GM18499 (cell line): ENCODE measurements around the gene ZNF574.

Source experiments
- ATAC-seq: cut with Tn5 transposase; IDR thresholded peaks from one replicate; pipeline ENCODE4 v1.9.1; 2021; ENCODE audit warnings: moderate number of reproducible peaks; ENCODE audit not compliant: insufficient read depth, unreplicated experiment

The ZNF574 gene

DNA sequence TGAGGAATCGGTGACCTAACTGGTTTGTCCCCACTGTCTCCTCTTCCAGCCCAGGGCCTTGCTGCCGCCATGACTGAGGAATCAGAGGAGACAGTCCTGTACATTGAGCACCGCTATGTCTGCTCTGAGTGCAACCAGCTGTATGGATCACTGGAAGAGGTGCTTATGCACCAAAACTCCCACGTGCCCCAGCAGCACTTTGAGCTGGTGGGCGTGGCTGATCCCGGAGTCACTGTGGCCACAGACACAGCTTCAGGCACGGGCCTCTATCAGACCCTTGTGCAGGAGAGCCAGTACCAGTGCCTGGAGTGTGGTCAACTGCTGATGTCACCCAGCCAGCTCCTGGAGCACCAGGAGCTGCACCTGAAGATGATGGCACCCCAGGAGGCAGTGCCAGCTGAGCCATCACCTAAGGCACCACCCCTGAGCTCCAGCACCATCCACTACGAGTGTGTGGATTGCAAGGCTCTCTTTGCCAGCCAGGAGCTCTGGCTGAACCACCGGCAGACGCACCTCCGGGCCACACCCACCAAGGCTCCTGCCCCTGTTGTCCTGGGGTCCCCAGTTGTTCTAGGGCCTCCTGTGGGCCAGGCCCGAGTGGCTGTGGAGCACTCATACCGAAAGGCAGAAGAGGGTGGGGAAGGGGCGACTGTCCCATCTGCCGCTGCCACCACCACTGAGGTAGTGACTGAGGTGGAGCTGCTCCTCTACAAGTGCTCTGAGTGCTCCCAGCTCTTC is 2.7 kb downstream of the ZNF574 start:
- no peak for ATAC-seq

DNA sequence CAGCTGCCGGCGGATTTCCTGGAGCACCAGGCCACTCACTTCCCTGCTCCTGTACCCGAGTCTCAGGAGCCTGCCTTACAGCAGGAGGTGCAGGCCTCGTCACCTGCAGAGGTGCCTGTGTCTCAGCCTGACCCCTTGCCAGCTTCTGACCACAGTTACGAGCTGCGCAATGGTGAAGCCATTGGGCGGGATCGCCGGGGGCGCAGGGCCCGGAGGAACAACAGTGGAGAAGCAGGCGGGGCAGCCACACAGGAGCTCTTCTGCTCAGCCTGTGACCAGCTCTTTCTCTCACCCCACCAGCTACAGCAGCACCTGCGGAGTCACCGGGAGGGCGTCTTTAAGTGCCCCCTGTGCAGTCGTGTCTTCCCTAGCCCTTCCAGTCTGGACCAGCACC is 3.3 kb downstream of the ZNF574 start:
- no peak for ATAC-seq

DNA sequence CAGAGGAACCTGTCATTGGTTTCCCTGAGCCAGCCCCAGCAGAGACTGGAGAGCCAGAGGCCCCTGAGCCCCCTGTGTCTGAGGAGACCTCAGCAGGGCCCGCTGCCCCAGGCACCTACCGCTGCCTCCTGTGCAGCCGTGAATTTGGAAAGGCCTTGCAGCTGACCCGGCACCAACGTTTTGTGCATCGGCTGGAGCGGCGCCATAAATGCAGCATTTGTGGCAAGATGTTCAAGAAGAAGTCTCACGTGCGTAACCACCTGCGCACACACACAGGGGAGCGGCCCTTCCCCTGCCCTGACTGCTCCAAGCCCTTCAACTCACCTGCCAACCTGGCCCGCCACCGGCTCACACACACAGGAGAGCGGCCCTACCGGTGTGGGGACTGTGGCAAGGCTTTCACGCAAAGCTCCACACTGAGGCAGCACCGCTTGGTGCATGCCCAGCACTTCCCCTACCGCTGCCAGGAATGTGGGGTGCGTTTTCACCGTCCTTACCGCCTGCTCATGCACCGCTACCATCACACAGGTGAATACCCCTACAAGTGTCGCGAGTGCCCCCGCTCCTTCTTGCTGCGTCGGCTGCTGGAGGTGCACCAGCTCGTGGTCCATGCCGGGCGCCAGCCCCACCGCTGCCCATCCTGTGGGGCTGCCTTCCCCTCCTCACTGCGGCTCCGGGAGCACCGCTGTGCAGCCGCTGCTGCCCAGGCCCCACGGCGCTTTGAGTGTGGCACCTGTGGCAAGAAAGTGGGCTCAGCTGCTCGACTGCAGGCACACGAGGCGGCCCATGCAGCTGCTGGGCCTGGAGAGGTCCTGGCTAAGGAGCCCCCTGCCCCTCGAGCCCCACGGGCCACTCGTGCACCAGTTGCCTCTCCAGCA is 4.2 kb downstream of the ZNF574 start:
- ATAC-seq = no peak

DNA sequence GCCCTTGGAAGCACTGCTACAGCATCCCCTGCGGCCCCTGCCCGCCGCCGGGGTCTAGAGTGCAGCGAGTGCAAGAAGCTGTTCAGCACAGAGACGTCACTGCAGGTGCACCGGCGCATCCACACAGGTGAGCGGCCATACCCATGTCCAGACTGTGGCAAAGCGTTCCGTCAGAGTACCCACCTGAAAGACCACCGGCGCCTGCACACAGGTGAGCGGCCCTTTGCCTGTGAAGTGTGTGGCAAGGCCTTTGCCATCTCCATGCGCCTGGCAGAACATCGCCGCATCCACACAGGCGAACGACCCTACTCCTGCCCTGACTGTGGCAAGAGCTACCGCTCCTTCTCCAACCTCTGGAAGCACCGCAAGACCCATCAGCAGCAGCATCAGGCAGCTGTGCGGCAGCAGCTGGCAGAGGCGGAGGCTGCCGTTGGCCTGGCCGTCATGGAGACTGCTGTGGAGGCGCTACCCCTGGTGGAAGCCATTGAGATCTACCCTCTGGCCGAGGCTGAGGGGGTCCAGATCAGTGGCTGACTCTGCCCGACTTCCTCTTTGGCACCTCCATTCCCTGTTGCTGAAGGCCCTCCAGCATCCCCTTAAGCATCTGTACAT is 4.9 kb downstream of the ZNF574 start:
- ATAC-seq = no peak

DNA sequence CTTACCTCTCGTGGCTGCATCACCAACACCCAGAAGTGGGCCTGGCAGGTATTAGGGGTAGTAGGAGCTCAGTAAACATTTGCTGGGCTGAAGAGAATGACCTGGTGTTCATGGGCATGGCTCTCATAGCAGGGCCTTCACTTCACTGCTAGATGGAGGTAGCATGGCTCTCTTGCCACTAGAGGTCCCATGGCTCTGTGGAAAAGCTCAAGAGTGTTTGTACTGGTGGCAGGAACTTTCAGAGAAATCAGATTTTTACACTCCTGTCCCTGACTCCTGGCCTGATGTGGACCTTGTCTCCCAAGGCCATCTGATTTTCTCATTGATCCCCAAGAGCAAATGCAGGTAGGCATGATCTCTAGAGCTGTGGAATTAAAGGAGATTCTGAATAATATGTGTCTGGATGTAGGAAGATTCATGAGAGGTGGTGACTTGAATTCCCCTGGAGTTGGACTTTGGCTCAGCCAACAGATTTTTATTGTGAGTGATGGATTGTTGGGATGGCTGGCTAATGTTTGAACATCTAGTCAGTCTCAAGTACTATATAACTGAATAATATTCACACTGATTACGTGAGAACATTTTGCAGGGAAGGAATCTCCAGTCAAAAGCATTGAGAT is 5.7 kb downstream of the ZNF574 start:
- no peak for ATAC-seq

DNA sequence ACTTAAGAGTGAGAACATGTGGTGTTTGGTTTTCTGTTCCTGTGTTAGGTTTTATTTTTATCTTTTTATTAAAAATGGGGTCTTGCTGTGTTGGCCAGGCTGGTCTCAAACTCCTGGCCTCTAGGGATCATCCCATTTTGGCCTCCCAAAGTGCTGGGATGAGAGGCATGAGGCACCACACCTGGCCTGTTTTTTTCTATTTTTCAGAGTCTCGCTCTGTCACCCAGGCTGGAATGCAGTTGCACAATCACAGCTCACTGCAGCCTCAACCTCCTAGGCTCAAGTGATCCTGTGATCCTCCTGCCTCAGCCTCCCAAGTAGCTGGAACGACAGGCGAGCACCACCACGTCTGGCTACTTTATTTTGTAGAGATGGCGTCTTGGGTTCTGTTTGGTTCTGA is 7.6 kb downstream of the ZNF574 start:
- no peak for ATAC-seq

DNA sequence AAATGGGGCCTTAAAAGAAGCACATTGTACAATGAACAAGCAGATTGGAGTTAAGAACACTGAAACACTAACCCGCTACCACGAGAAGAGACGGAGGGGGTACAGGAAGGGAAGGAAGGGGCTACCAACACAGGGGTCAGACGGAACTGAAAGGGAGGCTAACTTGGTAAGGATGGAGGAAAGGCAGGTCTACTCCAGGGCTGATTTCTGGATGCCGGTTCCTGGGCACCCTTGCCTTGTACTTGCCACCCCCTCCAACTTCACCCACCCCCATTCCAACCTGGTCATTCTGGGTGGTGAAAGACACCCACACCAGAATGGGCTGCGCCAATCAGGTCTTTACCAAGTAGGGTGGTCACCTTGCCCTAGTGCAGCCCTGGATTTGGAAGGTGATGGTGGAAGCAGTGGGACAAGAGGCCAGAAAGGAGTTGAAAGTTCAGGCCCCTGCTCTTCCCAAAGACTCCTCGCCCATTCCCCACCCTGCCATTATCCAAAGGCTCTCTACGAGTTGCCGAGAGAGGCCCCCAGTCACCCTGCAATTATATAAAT is 10.3 kb downstream of the ZNF574 start:
- ATAC-seq = no peak

DNA sequence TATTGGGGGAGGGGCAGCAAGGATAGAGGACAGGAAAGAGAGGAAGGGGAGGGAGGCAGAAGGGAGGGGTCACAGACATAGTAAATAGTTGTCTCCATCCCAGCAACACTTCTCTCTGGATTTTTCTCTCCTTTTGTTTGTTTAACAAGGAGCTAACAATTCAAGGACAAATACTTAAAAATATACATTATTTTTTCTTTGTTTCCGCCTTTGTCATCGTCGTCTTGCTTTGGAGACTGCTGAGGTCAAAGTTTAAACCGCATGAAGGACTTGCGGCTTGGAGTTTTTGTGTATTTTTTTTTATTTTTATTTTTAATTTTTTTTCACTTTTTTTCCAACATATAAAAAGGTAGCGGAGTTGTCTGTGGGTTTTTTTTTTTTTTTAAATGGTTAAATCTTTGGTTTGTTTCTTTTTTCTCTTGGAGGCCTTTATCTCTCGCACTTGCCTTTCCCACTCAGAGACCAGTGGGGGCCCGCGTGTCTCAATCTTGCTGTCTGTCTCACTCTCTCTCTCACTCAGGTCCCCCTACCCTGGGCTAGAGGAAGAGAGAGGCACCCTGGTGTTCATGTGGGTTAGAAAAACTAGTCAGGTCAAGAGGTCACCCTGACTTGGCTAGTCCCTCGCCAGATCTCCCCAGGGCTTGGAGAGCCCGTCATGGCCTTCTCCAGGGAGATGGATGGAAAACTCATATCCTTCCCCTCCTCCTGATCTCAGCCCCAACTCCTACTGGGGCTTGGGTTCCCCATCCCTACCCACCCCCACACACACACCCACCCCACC is 11.0 kb downstream of the ZNF574 start:
- ATAC-seq = no peak

DNA sequence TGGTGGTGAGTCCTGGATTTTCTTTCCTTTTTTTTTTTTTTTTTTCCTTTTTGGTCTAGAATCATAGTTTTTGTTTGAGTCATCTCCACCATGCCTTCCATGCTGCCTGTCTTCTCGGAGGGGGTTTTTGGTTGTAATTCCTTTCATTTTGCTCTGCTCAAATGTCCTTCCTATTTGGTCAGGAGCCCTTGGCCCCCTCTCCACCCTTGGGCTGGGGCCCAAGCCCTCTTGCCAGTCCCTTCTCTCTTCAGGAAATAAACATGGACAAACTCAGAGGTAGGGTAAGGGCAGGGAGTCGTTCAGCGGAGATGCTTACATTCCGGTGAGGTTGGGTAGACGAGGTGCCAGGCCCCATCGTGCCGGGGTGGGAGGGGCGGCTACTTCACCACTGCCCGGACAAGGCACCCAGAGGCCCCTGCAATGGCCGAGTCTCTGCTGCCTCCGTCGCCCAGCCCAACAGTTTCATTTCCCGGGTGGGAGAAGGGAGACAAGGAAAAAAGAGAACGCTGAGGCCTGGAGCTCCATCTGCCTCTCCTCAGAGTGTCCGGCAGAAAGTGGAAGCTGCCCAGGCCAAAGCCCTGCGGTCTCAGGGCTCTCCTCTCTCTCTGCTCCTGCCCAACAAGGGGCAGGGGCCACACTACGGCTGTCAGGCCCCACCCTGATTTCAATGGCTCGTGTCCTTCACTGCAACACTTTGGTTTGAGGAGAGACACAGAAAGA is 12.7 kb downstream of the ZNF574 start:
- no peak for ATAC-seq

DNA sequence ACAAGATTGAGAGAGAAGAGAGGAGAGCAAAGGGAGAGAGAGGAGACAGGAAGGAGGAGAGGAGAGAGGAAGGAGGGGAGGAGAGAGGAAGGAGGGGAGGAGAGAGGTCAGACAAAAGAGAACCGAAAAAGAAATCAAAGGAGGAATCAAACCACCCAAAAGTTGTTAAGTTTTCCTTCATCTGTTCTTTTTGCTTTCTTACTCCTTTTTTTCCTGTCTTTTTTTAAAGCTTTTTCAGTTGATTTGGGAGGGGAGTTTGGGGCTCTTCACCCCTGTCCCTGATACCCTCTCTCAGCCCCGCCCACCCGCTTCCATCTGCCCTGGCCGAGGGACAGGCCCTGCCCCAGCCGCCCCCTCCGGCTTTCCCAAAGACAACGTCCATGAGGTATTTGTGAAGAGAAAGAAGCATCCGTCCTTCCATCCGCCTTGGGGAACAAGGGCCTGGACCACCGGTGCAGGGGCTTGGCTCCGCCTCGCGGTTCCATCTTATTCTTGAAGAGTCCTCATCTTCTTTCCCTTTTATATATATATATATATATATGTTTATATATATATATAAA is 13.3 kb downstream of the ZNF574 start:
- no peak for ATAC-seq

DNA sequence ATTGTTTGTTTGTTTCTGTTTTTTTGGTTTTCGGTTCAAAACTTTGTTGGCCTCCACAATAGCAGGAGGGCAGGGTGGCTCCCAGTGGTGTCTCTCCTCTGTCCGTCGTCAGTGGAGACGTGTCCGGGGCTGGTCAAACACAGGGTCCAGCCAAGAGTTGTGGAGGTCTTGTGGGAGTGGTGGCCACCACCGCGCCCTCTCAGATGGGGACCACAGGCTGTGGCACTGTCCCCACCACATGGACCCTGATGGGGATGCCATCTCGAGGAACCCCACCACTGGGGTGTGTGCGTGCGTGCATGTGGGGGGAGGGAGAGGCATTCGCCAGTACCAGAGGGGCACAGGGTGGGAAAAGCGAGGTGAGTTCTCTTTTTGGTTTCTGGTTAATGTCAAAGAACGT is 13.8 kb downstream of the ZNF574 start:
- no peak for ATAC-seq

DNA sequence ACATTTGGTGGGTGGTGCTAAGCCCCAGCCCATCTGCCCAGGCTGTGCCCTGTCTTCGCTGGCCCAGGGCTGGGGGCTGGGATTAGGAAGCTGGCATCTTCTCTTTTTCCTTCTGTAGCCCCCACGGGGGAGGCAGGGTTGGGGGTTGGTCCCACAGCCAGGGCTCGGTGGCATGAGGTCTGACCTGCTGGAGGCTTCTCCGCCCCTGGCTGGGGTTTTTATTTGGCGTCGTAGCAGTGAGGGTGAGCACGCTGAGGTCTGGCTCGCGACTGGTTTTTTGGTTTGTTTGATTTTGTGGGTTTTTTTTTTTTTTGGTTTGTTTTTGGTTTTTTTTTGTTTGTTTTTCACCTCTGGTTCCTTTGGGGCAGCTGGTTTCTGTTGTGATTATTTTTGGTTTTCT is 14.7 kb downstream of the ZNF574 start:
- ATAC-seq = no peak

DNA sequence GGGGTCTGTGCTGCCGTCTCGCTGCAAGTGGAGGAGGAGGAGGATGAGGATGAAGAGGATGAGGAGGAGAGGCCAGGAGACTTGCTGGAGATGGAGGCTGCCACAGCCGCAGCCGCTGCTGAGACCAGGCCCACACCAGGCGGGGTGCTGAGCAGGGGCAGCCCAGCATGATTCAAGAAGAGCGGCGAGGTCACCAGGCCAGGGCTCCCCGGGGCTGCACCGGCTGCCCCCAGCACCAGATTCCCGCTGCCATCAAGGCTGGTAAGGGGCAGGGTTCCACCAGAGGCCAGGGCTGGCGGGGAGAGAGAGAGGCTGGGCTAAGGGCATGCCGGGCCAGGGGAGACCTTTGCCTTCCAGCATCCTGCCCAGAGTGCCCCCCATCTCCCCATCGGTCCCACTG is 15.3 kb downstream of the ZNF574 start:
- ATAC-seq = no peak

DNA sequence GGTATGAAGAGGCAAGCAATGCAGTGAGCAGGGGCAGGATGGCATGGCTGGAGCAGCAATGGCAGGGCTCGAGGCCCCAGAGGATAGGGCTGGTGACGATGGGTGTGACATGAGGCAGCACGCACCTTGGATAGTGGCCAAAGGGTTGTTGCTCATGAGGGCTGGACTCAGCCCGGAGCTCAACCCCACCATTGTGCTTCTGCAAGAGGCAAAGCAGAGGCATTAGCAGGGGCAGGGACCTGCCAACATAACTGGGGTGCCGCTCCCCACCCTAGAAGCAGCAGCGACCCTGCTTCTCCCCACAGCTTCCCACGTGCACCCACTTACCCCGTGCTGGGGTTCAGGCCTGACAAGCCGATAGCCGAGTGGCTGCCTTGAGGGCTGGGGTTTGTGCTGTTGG is 15.8 kb downstream of the ZNF574 start:
- ATAC-seq = no peak

DNA sequence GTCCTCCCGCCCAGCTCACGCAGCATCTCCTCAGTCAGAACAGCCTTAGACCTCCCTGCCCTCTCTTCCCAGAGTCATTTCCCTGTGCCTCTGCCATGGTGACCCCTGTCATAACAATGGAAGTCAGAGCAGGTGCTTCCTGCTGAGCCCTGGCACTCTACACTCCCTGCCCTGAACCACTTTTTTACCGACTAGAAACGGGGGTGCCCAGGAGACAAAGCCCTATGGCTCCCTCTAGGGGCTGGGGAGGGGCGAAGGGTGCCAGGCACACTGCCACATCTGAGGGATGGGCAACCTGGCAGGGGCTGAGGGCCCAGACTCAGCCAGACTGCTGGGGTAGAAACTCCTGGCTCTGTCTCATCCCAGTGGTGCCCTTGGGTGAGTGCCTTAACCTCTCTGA is 16.4 kb downstream of the ZNF574 start:
- ATAC-seq = no peak

DNA sequence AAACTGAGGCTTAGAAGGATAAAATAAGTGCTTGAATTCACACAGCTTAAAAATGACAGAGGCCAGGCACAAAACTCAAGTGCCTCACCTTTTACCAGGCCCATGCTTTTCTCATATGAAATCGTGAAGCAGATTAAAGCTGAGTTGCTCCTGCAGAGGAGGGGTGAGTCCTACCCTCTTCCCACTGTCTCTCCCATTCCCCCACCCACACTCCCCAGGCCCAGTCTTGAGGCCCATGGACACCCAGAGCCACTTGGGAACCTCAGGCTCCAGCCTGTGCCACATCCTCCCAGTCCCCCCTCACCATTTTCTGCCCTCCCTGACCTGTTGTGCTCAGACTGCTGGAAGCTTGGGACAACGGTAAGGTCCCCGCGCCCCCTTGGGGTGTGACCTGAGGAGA is 17.5 kb downstream of the ZNF574 start:
- ATAC-seq = no peak

DNA sequence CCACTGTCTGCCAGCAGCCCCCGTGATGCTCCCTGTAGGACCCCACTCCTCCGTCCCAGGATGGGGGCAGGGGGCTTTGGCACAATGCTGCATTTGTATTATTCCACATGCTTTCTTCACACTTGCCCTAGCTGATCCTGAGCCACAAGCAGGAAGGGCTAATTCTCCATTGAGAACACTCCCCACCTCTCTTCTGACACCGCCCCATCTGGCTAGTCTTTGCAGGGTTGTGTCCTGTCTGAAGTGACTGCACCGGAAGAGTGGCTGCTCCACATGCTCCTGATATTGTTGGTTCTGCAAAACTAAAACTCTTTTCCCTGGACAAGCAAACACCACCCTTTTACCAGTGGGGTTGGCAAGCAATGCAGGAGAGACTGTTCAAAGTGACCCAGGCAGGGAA is 18.0 kb downstream of the ZNF574 start:
- no peak for ATAC-seq

DNA sequence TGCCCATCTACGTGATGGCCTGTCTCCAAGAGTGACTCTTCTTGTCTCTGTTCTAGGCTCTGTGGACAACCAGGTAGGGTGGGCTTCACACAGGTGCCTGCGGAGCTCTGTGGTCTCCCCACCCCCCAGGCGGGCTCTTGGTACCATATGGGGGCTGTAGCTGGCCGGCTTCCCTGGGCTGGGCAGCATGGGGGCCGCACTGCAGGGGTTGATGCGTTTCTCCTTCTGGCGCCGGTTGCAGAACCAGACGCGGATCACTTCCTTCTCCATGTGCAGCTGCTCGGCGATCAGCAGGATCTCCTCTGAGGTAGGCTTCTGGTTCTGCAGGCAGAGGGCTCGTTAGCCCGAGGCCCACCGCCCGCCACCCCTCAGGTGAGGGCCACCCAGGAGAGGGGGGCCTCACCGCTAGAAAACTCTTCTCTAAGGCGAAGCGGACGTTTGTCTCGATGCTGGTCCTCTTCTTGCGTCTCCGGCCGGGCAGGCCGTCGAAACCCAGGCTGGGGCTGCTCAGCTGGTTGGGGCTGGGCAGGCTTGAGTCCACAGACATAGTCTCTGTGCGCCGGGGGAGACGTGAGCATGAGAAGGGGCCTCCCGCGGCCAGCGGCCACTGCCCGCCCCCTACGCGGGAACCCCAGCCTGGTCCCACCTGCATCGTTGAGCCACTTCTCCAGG is 19.3 kb downstream of the ZNF574 start:
- ATAC-seq = no peak
